ENCODE data around the gene SLC4A5. TPM values are rescaled to one million over a fixed set of nuclear protein-coding genes. Genes with fewer than 3 reads are reported as not detected.

SLC4A5 gene
- total RNA-seq, 1 experiment from 2014 or later = 1.8 TPM

- TF ChIP-seq IRF1 (CRISPR knock-in tag; IDR thresholded peaks at IDR 0.05) (no peak), CBFB (CRISPR knock-in tag; IDR thresholded peaks at IDR 0.05; ENCODE audit: low read depth) (no peak)
These were observed 51.2 kb downstream of the SLC4A5 start (continued) for GRCh38 chr2:74291886-74292621.

- ChIA-PET POLR2A (no interaction called here), CTCF (interaction anchor here (2.4 kb wide), 1 partner anchor 44 kb away, joined by 12 read pairs; no protein-coding TSS in a partner anchor)
- H3K4me1 Mint-ChIP-seq = no peaks in the 10 kb centered on the region
- H3K36me3 Mint-ChIP-seq = no peaks in the 10 kb centered on the region
- H3K9me3 Mint-ChIP-seq = no peaks in the 10 kb centered on the region
- no peak overlapping the region for H3K4me3 Mint-ChIP-seq
- H3K27me3 Mint-ChIP-seq (ENCODE audit: low read depth) = peaks cover 3% of the 10 kb centered on the region
- no peak for DNase-seq (ENCODE audit: low spot score)
- H3K27ac Mint-ChIP-seq = no peak overlapping the region
- ATAC-seq = no peak
- TF ChIP-seq AFF4 (CRISPR knock-in tag; IDR thresholded peaks at IDR 0.05; ENCODE audit: borderline replicate concordance) = no peak
- TF ChIP-seq TEAD4 (CRISPR knock-in tag; IDR thresholded peaks at IDR 0.05) = no peak
- TF ChIP-seq MYBL2 (CRISPR knock-in tag; IDR thresholded peaks at IDR 0.05) = no peak
- TF ChIP-seq USF2 (CRISPR knock-in tag; IDR thresholded peaks at IDR 0.05) = no peak
- TF ChIP-seq GABPB1 (CRISPR knock-in tag; IDR thresholded peaks at IDR 0.05) = no peak
- TF ChIP-seq FOXJ3 (CRISPR knock-in tag; IDR thresholded peaks at IDR 0.05; ENCODE audit: borderline replicate concordance) = no peak
- no peak for TF ChIP-seq ZNF425 (CRISPR knock-in tag; conservative IDR thresholded peaks at IDR 0.05)
- TF ChIP-seq CDX4 (CRISPR knock-in tag; IDR thresholded peaks at IDR 0.05; ENCODE audit: borderline replicate concordance) = no peak
- TF ChIP-seq ZNF281 (CRISPR knock-in tag; IDR thresholded peaks at IDR 0.05) = no peak
- no peak for TF ChIP-seq E2F4 (CRISPR knock-in tag; IDR thresholded peaks at IDR 0.05; ENCODE audit: borderline replicate concordance, low read depth)
- no peak for TF ChIP-seq ZNF423 (CRISPR knock-in tag; IDR thresholded peaks at IDR 0.05)
- no peak for TF ChIP-seq TP53 (CRISPR knock-in tag; IDR thresholded peaks at IDR 0.05)
- TF ChIP-seq ZNF416 (CRISPR knock-in tag; IDR thresholded peaks at IDR 0.05) = no peak
- no peak for TF ChIP-seq OVOL2 (CRISPR knock-in tag; IDR thresholded peaks at IDR 0.05; ENCODE audit: borderline replicate concordance)
- TF ChIP-seq SMAD3 (CRISPR knock-in tag; IDR thresholded peaks at IDR 0.05; ENCODE audit: borderline replicate concordance) = no peak
- no peak for TF ChIP-seq CBFB (CRISPR knock-in tag; IDR thresholded peaks at IDR 0.05; ENCODE audit: low read depth)
- no peak for TF ChIP-seq E2F1 (CRISPR knock-in tag; IDR thresholded peaks at IDR 0.05)
- no peak for TF ChIP-seq ZBTB21 (CRISPR knock-in tag; IDR thresholded peaks at IDR 0.05; ENCODE audit: borderline replicate concordance)
These were observed 52.0 kb downstream of the SLC4A5 start for GRCh38 chr2:74291218-74291544.
